ENCODE results near the gene FBXW11. TPM values are rescaled to one million over a fixed set of nuclear protein-coding genes. Genes with fewer than 3 reads are reported as not detected.

Gene FBXW11
- total RNA-seq, 4 donors from 2014 or later = 41.1 to 49.7 (median 43.0) TPM

GRCh38 chr5:171914726-171915338 lies 91.6 kb downstream of the FBXW11 start:
- Histone ChIP-seq H3K4me1 (peaks cover 13% of the 10 kb centered on the region), H3K27ac (no peak overlapping the region), H3K36me3 (no peaks in the 10 kb centered on the region), H3K4me3 (no peak overlapping the region), H3K9me3 (no peaks in the 10 kb centered on the region), H3K27me3 (no peaks in the 10 kb centered on the region)
- TF ChIP-seq EP300 (IDR thresholded peaks at IDR 0.05) = no peak
- no peak for TF ChIP-seq CTCF (IDR thresholded peaks at IDR 0.05)
- no peak for TF ChIP-seq POLR2AphosphoS5 (IDR thresholded peaks at IDR 0.05)
- no peak for DNase-seq (ENCODE audit: low spot score in 2 of 2)
- WGBS = 92% methylated on average over 5 of the region's 5 CpGs

- Histone ChIP-seq H3K27ac (no peak overlapping the region), H3K9me3 (no peaks in the 10 kb centered on the region), H3K4me1 (peaks cover 13% of the 10 kb centered on the region), H3K36me3 (peaks cover 3% of the 10 kb centered on the region), H3K4me3 (no peak overlapping the region), H3K27me3 (no peaks in the 10 kb centered on the region)
- DNase-seq (ENCODE audit: low spot score in 2 of 2) = no peak
- no peak for TF ChIP-seq EP300 (IDR thresholded peaks at IDR 0.05)
- TF ChIP-seq POLR2AphosphoS5 (IDR thresholded peaks at IDR 0.05) = no peak
- no peak for TF ChIP-seq CTCF (IDR thresholded peaks at IDR 0.05)
- TF ChIP-seq POLR2A (IDR thresholded peaks at IDR 0.05) = no peak
Observed at GRCh38 chr5:171913987-171914273, 92.5 kb downstream of the FBXW11 start.

DNA sequence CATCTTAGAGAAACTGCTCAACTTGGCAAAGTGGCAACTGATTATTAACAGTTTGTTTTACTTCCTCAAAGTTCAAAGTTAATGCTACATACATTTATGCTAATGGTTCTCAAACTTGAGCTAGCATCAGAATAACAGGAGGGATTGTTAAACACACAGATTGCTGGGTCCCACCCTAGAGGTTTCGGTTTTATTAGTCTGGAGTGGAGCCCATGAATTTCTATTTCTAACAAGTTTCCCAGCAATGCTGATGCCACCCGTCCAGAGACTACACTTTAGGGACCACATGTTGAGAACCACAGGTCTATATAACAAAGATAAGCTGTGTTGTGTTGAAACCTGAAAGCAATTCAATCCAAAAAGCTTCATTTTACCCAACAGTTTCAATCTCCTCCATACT lies 95.3 kb downstream of the FBXW11 start:
- Histone ChIP-seq H3K4me1 (peaks cover 13% of the 10 kb centered on the region), H3K27ac (no peak overlapping the region), H3K4me3 (no peak overlapping the region), H3K27me3 (no peaks in the 10 kb centered on the region), H3K9me3 (no peaks in the 10 kb centered on the region), H3K36me3 (peaks cover 3% of the 10 kb centered on the region)
- 50% methylated on average over 2 of the region's 2 CpGs for WGBS
- TF ChIP-seq EP300 (IDR thresholded peaks at IDR 0.05) (no peak), POLR2A (IDR thresholded peaks at IDR 0.05) (no peak), POLR2AphosphoS5 (IDR thresholded peaks at IDR 0.05) (no peak), CTCF (IDR thresholded peaks at IDR 0.05) (no peak)
- DNase-seq (ENCODE audit: low spot score in 2 of 2) = no peak

DNA sequence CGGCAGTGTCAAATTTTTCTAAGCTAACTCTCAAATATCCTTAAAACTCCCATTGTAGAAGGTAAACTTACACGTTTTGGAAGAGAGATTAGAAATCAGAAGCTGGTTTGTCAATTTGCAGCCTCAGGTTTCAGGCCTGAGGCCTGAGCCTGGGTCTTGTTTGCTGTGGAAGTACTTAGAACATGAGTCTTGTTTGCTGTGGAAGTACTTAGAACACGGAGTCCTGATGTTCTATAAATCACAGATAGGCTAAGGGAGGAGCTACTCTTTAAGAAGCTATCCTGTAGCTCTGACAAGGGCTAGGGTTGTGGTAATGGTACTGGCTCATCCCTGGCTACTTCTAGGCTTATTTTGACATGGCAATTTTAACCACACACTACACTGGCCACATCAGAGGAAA lies 97.8 kb downstream of the FBXW11 start:
- Histone ChIP-seq H3K27ac (no peak overlapping the region), H3K4me3 (no peak overlapping the region), H3K27me3 (no peaks in the 10 kb centered on the region), H3K4me1 (peaks cover 8% of the 10 kb centered on the region), H3K9me3 (no peaks in the 10 kb centered on the region), H3K36me3 (peaks cover 3% of the 10 kb centered on the region)
- WGBS = 85% methylated on average over 3 of the region's 3 CpGs
- TF ChIP-seq POLR2A (IDR thresholded peaks at IDR 0.05) (no peak), EP300 (IDR thresholded peaks at IDR 0.05) (no peak), POLR2AphosphoS5 (IDR thresholded peaks at IDR 0.05) (no peak), CTCF (IDR thresholded peaks at IDR 0.05) (no peak)
- no peak for DNase-seq (ENCODE audit: low spot score in 2 of 2)

GRCh38 chr5:171907725-171908343 lies 98.6 kb downstream of the FBXW11 start:
- H3K4me1 ChIP-seq = peaks cover under 1% of the 10 kb centered on the region
- H3K27me3 ChIP-seq = no peaks in the 10 kb centered on the region

More at GRCh38 chr5:171907725-171908343, 98.6 kb downstream of the FBXW11 start:
- H3K27ac ChIP-seq = no peak overlapping the region
- no peak for DNase-seq (ENCODE audit: low spot score in 2 of 2)
- H3K36me3 ChIP-seq = peaks cover 3% of the 10 kb centered on the region
- H3K9me3 ChIP-seq = no peaks in the 10 kb centered on the region
- 29% methylated on average over 4 of the region's 4 CpGs for WGBS
- H3K4me3 ChIP-seq = no peak overlapping the region
- no peak for TF ChIP-seq POLR2AphosphoS5 (IDR thresholded peaks at IDR 0.05)
- no peak for TF ChIP-seq POLR2A (IDR thresholded peaks at IDR 0.05)
- peak; percentile 58 to 74 for TF ChIP-seq CTCF (IDR thresholded peaks at IDR 0.05)
- no peak for TF ChIP-seq EP300 (IDR thresholded peaks at IDR 0.05)

Measured in suprapubic skin (tissue), 4 donors.